Parathyroid adenoma (tissue), 2 donors: ENCODE measurements around the gene ARTN.

Source experiments
- H2AFZ ChIP-seq: fragments of 300-600 bp; sonication (generic); one replicate; pipeline ENCODE4 v1.7.0; 2017; ENCODE audit warnings: antibody characterized with exemption, mild to moderate bottlenecking
- H3K27ac ChIP-seq: fragments of 300-600 bp; sonication (generic); one replicate; pipeline ENCODE4 v1.7.0; 2017
- H3K27me3 ChIP-seq: fragments of 300-600 bp; sonication (generic); one replicate; pipeline ENCODE4 v1.7.0; 2017; ENCODE audit warnings: low read length; ENCODE audit not compliant: control insufficient read depth, insufficient read depth
- H3K36me3 ChIP-seq: fragments of 300-600 bp; sonication (generic); one replicate; pipeline ENCODE4 v1.7.0; 2017; ENCODE audit warnings: low read length; ENCODE audit not compliant: control insufficient read depth, insufficient read depth
- H3K4me1 ChIP-seq: fragments of 300-600 bp; sonication (generic); one replicate; pipeline ENCODE4 v1.7.0; 2017; ENCODE audit warnings: control low read depth
- H3K4me2 ChIP-seq: fragments of 300-600 bp; sonication (generic); one replicate; pipeline ENCODE4 v1.7.0; 2017; ENCODE audit warnings: low read length
- H3K4me3 ChIP-seq: fragments of 300-600 bp; sonication (generic); one replicate; pipeline ENCODE4 v1.7.0; 2017; ENCODE audit warnings: low read depth, low read length
- H3K79me2 ChIP-seq: fragments of 300-600 bp; sonication (generic); one replicate; pipeline ENCODE4 v1.7.0; 2017; ENCODE audit warnings: control low read depth
- H3K9ac ChIP-seq: fragments of 300-600 bp; sonication (generic); one replicate; pipeline ENCODE4 v1.7.0; 2017; ENCODE audit warnings: mild to moderate bottlenecking
- H3K9me3 ChIP-seq: fragments of 300-600 bp; sonication (generic); one replicate; pipeline ENCODE4 v1.7.0; 2017; ENCODE audit warnings: low read length; ENCODE audit not compliant: control insufficient read depth
- TF ChIP-seq, protein P1 (sequence below): fragments of 300-600 bp; sonication (generic); IDR thresholded peaks from one replicate; pipeline ENCODE4 v1.7.0; 2017; ENCODE audit warnings: antibody characterized with exemption, mild to moderate bottlenecking
- donor health status: primary hyperparathyroidism.

The ARTN gene

GRCh38 chr1:43904660-43905551 lies 28.7 kb upstream of the ARTN start:
- TF ChIP-seq, protein P1, sequence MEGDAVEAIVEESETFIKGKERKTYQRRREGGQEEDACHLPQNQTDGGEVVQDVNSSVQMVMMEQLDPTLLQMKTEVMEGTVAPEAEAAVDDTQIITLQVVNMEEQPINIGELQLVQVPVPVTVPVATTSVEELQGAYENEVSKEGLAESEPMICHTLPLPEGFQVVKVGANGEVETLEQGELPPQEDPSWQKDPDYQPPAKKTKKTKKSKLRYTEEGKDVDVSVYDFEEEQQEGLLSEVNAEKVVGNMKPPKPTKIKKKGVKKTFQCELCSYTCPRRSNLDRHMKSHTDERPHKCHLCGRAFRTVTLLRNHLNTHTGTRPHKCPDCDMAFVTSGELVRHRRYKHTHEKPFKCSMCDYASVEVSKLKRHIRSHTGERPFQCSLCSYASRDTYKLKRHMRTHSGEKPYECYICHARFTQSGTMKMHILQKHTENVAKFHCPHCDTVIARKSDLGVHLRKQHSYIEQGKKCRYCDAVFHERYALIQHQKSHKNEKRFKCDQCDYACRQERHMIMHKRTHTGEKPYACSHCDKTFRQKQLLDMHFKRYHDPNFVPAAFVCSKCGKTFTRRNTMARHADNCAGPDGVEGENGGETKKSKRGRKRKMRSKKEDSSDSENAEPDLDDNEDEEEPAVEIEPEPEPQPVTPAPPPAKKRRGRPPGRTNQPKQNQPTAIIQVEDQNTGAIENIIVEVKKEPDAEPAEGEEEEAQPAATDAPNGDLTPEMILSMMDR = no peak
- Histone ChIP-seq H3K4me3 (no peak overlapping the region), H3K4me2 (no peak overlapping the region)

DNA sequence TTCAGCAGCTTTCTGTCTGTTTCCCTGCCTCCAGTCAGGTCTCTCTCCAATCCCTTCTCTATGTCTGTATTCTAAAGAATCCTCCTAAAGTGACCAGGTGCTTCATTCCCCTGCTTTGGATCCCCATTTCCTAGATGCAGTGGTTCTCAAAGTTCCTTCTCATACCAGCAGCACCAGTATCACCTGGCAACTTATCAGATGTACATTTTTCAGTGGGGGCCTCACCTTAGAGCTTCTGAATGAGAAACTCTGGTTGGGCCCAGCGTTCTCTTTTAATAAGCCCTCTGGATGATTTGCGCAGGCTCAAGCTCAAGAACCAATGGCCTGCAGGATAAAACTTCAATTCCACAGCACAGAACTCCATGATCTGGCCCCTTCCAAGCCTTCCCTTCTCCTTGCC lies 25.4 kb upstream of the ARTN start:
- H3K27ac ChIP-seq = no peak overlapping the region
- TF ChIP-seq, protein P1 = no peak
- no peak overlapping the region for H3K4me3 ChIP-seq
- H3K36me3 ChIP-seq = no peaks in the 10 kb centered on the region
- no peak overlapping the region for H3K4me2 ChIP-seq
- H3K9ac ChIP-seq = no peak overlapping the region
- H2AFZ ChIP-seq = no peak overlapping the region
- no peaks in the 10 kb centered on the region for H3K9me3 ChIP-seq
- H3K79me2 ChIP-seq = no peaks in the 10 kb centered on the region
- no peaks in the 10 kb centered on the region for H3K4me1 ChIP-seq
- no peaks in the 10 kb centered on the region for H3K27me3 ChIP-seq

More at GRCh38 chr1:43904660-43905551, 28.7 kb upstream of the ARTN start:
- Histone ChIP-seq H2AFZ (no peak overlapping the region), H3K79me2 (no peaks in the 10 kb centered on the region), H3K36me3 (no peaks in the 10 kb centered on the region), H3K27ac (no peak overlapping the region), H3K9me3 (no peaks in the 10 kb centered on the region), H3K4me1 (no peaks in the 10 kb centered on the region), H3K27me3 (no peaks in the 10 kb centered on the region), H3K9ac (no peak overlapping the region)

- TF ChIP-seq, protein P1 = no peak
- Histone ChIP-seq H3K4me1 (no peaks in the 10 kb centered on the region), H3K79me2 (no peaks in the 10 kb centered on the region), H3K9me3 (no peaks in the 10 kb centered on the region), H3K9ac (no peak overlapping the region), H3K27ac (no peak overlapping the region), H3K4me2 (no peak overlapping the region), H3K4me3 (no peak overlapping the region), H2AFZ (no peak overlapping the region), H3K27me3 (no peaks in the 10 kb centered on the region), H3K36me3 (no peaks in the 10 kb centered on the region)
These were observed 24.7 kb upstream of the ARTN start for GRCh38 chr1:43908858-43909257.

DNA sequence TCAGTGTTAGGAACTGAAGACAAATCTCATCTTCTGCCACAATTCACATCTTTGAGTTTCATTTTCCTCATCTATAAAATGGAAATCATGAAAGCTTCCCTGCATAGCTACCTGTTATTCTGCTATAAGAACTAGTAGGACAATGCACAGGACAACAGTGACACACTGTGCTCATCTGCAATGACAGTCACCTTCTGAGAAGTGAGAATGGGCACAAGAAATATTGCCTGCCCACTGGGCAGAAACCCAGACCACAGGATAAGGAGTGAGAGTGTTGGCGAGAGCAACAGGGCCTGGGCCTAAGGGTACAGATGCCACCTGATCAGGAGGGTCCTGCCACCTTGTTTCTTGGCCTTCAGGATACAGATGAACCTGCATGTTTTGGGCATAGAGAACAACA lies 23.3 kb upstream of the ARTN start:
- H3K9ac ChIP-seq = no peak overlapping the region
- H3K4me2 ChIP-seq = no peak overlapping the region
- no peaks in the 10 kb centered on the region for H3K27me3 ChIP-seq
- no peak overlapping the region for H3K27ac ChIP-seq
- H3K79me2 ChIP-seq = no peaks in the 10 kb centered on the region
- H3K36me3 ChIP-seq = no peaks in the 10 kb centered on the region
- TF ChIP-seq, protein P1 = no peak
- no peaks in the 10 kb centered on the region for H3K4me1 ChIP-seq
- no peak overlapping the region for H2AFZ ChIP-seq
- no peaks in the 10 kb centered on the region for H3K9me3 ChIP-seq
- no peak overlapping the region for H3K4me3 ChIP-seq

- no peaks in the 10 kb centered on the region for H3K27me3 ChIP-seq
- H2AFZ ChIP-seq = no peak overlapping the region
- no peaks in the 10 kb centered on the region for H3K4me1 ChIP-seq
- TF ChIP-seq, protein P1 = no peak
- no peak overlapping the region for H3K4me2 ChIP-seq
- no peaks in the 10 kb centered on the region for H3K36me3 ChIP-seq
- no peaks in the 10 kb centered on the region for H3K9me3 ChIP-seq
- H3K9ac ChIP-seq = no peak overlapping the region
- H3K27ac ChIP-seq = no peak overlapping the region
- H3K79me2 ChIP-seq = no peaks in the 10 kb centered on the region
- H3K4me3 ChIP-seq = no peak overlapping the region
These were observed 21.0 kb upstream of the ARTN start for GRCh38 chr1:43912607-43913006.
